ENCODE results near the gene SRXN1. TPM values are rescaled to one million over a fixed set of nuclear protein-coding genes. Genes with fewer than 3 reads are reported as not detected.

Gene SRXN1
- polyA plus RNA-seq, 1 donor from 2014 or later, result 6.9 TPM

DNA sequence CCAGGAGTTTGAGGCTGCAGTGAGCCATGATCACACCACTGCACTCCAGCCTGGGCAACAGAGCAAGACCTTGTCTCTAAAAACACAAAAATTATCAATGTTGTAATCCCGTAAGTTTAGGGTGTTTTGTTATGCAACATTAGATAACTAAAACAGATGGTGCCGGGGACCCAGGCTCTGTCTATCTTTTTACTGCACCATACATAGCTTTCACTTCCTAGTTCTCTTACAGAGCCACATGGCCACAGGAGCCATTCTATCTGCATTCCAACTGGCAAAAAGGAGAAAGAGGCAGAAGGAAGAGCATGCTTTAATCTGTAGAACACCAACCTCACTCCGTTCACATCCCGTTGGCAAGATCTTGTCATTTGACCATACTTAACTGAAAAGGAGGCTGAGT lies 37.5 kb downstream of the SRXN1 start:
- no peak overlapping the region for H2AFZ ChIP-seq (ENCODE audit: low read depth, low read length)

DNA sequence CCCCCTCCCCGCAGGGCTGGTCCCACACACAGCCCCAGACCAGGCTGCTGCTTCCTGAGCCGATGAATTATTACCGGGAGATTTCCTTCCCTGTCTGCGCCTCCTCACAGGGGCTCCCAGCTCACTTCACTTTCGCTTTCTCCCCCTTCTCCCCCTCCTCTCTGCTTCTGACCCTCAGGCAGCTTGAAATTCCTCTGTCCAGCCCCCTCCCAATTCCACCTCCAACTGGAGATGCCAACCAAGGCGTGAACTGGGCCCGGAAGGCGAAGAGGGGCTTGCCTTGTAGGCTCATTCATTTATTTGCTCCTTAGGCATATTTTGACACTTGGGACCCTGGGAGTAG lies 41.2 kb downstream of the SRXN1 start:
- H3F3A ChIP-seq (ENCODE audit: insufficient read depth, low read length, poor library complexity, severe bottlenecking), result no peaks in the 10 kb centered on the region
- H3K27ac ChIP-seq (ENCODE audit: low read length), result no peak overlapping the region
- H3K9ac ChIP-seq (ENCODE audit: low read length), result no peak overlapping the region
- H3K27me3 ChIP-seq (ENCODE audit: insufficient read depth, low read depth, low read length), result peaks cover 49% of the 10 kb centered on the region
- H3K4me2 ChIP-seq (ENCODE audit: low read length), result no peak overlapping the region
- no peak overlapping the region for H2AFZ ChIP-seq (ENCODE audit: low read depth, low read length)
- TF ChIP-seq, protein P1, sequence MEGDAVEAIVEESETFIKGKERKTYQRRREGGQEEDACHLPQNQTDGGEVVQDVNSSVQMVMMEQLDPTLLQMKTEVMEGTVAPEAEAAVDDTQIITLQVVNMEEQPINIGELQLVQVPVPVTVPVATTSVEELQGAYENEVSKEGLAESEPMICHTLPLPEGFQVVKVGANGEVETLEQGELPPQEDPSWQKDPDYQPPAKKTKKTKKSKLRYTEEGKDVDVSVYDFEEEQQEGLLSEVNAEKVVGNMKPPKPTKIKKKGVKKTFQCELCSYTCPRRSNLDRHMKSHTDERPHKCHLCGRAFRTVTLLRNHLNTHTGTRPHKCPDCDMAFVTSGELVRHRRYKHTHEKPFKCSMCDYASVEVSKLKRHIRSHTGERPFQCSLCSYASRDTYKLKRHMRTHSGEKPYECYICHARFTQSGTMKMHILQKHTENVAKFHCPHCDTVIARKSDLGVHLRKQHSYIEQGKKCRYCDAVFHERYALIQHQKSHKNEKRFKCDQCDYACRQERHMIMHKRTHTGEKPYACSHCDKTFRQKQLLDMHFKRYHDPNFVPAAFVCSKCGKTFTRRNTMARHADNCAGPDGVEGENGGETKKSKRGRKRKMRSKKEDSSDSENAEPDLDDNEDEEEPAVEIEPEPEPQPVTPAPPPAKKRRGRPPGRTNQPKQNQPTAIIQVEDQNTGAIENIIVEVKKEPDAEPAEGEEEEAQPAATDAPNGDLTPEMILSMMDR (IDR thresholded peaks at IDR 0.05; ENCODE audit: poor library complexity, severe bottlenecking), result no peak
- no peak for TF ChIP-seq SMC3 (conservative IDR thresholded peaks at IDR 0.05; ENCODE audit: poor library complexity)
- TF ChIP-seq EP300 (conservative IDR thresholded peaks at IDR 0.05; ENCODE audit: poor library complexity, severe bottlenecking), result no peak
- no peak for TF ChIP-seq RAD21 (conservative IDR thresholded peaks at IDR 0.05)
- TF ChIP-seq, protein P2, sequence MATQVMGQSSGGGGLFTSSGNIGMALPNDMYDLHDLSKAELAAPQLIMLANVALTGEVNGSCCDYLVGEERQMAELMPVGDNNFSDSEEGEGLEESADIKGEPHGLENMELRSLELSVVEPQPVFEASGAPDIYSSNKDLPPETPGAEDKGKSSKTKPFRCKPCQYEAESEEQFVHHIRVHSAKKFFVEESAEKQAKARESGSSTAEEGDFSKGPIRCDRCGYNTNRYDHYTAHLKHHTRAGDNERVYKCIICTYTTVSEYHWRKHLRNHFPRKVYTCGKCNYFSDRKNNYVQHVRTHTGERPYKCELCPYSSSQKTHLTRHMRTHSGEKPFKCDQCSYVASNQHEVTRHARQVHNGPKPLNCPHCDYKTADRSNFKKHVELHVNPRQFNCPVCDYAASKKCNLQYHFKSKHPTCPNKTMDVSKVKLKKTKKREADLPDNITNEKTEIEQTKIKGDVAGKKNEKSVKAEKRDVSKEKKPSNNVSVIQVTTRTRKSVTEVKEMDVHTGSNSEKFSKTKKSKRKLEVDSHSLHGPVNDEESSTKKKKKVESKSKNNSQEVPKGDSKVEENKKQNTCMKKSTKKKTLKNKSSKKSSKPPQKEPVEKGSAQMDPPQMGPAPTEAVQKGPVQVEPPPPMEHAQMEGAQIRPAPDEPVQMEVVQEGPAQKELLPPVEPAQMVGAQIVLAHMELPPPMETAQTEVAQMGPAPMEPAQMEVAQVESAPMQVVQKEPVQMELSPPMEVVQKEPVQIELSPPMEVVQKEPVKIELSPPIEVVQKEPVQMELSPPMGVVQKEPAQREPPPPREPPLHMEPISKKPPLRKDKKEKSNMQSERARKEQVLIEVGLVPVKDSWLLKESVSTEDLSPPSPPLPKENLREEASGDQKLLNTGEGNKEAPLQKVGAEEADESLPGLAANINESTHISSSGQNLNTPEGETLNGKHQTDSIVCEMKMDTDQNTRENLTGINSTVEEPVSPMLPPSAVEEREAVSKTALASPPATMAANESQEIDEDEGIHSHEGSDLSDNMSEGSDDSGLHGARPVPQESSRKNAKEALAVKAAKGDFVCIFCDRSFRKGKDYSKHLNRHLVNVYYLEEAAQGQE (IDR thresholded peaks at IDR 0.05; ENCODE audit: borderline replicate concordance), result no peak
- no peak for TF ChIP-seq POLR2AphosphoS5 (IDR thresholded peaks at IDR 0.05)
- TF ChIP-seq EZH2 (IDR thresholded peaks at IDR 0.05; ENCODE audit: borderline replicate concordance, insufficient read depth, low read length, poor library complexity, severe bottlenecking), result no peak
- no peak for TF ChIP-seq MXI1 (conservative IDR thresholded peaks at IDR 0.05; ENCODE audit: poor library complexity, severe bottlenecking)
- no peak for TF ChIP-seq TAF1 (IDR thresholded peaks at IDR 0.05; ENCODE audit: low read depth)
- no peaks in the 10 kb centered on the region for H3K79me2 ChIP-seq (replicated peaks; ENCODE audit: insufficient read depth, low read length)
- no peaks in the 10 kb centered on the region for H3K36me3 ChIP-seq (ENCODE audit: insufficient read depth, low read length)
- H3K9me2 ChIP-seq (ENCODE audit: insufficient read depth, low read length), result no peaks in the 10 kb centered on the region
- H3K4me3 ChIP-seq (ENCODE audit: low read length), result no peak overlapping the region
- no peaks in the 10 kb centered on the region for H4K20me1 ChIP-seq (ENCODE audit: insufficient read depth)
- no peaks in the 10 kb centered on the region for H3K9me3 ChIP-seq (ENCODE audit: low read length)

More for the DNA sequence above, 37.5 kb downstream of the SRXN1 start:
- no peaks in the 10 kb centered on the region for H3K79me2 ChIP-seq (replicated peaks; ENCODE audit: insufficient read depth, low read length)
- H3K27ac ChIP-seq (ENCODE audit: low read length), result no peak overlapping the region
- H3K4me3 ChIP-seq (ENCODE audit: low read length), result no peak overlapping the region
- H3K9ac ChIP-seq (ENCODE audit: low read length), result no peak overlapping the region
- H3K9me2 ChIP-seq (ENCODE audit: insufficient read depth, low read length), result no peaks in the 10 kb centered on the region
- peaks cover 26% of the 10 kb centered on the region for H3K27me3 ChIP-seq (ENCODE audit: insufficient read depth, low read depth, low read length)
- H3K9me3 ChIP-seq (ENCODE audit: low read length), result peaks cover 6% of the 10 kb centered on the region
- TF ChIP-seq, protein P2 (IDR thresholded peaks at IDR 0.05; ENCODE audit: borderline replicate concordance), result no peak
- TF ChIP-seq RAD21 (conservative IDR thresholded peaks at IDR 0.05) (no peak), POLR2AphosphoS5 (IDR thresholded peaks at IDR 0.05) (no peak), SMC3 (conservative IDR thresholded peaks at IDR 0.05; ENCODE audit: poor library complexity) (no peak), MXI1 (conservative IDR thresholded peaks at IDR 0.05; ENCODE audit: poor library complexity, severe bottlenecking) (no peak), EZH2 (IDR thresholded peaks at IDR 0.05; ENCODE audit: borderline replicate concordance, insufficient read depth, low read length, poor library complexity, severe bottlenecking) (no peak), TAF1 (IDR thresholded peaks at IDR 0.05; ENCODE audit: low read depth) (no peak), EP300 (conservative IDR thresholded peaks at IDR 0.05; ENCODE audit: poor library complexity, severe bottlenecking) (no peak)
- TF ChIP-seq, protein P1 (IDR thresholded peaks at IDR 0.05; ENCODE audit: poor library complexity, severe bottlenecking), result no peak
- H4K20me1 ChIP-seq (ENCODE audit: insufficient read depth), result no peaks in the 10 kb centered on the region
- no peaks in the 10 kb centered on the region for H3F3A ChIP-seq (ENCODE audit: insufficient read depth, low read length, poor library complexity, severe bottlenecking)
- no peaks in the 10 kb centered on the region for H3K36me3 ChIP-seq (ENCODE audit: insufficient read depth, low read length)
- H3K4me2 ChIP-seq (ENCODE audit: low read length), result no peak overlapping the region
